Measurements from ENCODE around the gene TMEM151B.

TMEM151B gene

DNA sequence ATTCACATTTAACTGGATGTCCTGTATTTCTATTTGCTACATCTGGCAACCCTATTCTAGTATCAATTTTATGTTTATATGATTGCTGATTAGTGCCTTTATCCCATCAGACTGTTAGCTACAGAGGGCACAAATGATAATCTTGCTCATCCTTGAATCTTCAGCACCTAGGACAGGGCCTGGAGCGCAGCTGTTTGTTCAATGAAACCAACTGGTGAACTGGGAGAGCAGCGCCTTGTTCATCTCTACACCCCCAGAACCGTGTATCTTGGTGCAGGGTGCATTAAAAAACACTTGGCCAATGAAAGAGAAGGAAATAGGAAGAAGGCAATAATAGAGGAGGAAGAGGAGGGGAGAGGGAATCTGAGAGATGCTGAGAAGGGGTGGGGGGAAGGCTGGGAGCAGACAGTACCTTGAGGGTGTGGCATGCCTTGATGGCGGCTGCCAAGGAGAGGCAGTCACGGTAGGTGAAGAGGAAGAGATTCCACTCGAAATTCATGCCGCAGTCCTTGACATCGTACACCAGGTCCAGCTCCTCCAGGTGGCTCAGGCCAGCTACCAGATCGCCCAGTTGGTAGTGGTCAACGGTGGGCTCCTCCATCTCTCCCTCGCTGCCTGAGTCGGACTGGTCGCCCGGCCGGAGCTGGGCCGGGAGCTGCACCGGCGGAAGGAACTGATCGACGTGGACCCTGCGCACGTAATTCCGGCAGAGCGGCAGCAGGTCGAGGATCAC is 15.5 kb downstream of the TMEM151B start:
- no peak overlapping the region for H3K4me3 ChIP-seq (ENCODE audit: low read depth, low read length)
- TF ChIP-seq, protein P1, sequence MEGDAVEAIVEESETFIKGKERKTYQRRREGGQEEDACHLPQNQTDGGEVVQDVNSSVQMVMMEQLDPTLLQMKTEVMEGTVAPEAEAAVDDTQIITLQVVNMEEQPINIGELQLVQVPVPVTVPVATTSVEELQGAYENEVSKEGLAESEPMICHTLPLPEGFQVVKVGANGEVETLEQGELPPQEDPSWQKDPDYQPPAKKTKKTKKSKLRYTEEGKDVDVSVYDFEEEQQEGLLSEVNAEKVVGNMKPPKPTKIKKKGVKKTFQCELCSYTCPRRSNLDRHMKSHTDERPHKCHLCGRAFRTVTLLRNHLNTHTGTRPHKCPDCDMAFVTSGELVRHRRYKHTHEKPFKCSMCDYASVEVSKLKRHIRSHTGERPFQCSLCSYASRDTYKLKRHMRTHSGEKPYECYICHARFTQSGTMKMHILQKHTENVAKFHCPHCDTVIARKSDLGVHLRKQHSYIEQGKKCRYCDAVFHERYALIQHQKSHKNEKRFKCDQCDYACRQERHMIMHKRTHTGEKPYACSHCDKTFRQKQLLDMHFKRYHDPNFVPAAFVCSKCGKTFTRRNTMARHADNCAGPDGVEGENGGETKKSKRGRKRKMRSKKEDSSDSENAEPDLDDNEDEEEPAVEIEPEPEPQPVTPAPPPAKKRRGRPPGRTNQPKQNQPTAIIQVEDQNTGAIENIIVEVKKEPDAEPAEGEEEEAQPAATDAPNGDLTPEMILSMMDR (IDR thresholded peaks at IDR 0.05; ENCODE audit: insufficient read depth, low read length, missing control alignments) = no peak
- POLR2A ChIA-PET = no interaction called here
- no peak for DNase-seq (ENCODE audit: low read depth, low spot score)
- CTCF ChIA-PET = interaction anchor here (0.9 to 1.6 kb wide), 4 partner anchors 18 to 113 kb away, joined by 3 to 4 read pairs (median 4); no protein-coding TSS in a partner anchor

DNA sequence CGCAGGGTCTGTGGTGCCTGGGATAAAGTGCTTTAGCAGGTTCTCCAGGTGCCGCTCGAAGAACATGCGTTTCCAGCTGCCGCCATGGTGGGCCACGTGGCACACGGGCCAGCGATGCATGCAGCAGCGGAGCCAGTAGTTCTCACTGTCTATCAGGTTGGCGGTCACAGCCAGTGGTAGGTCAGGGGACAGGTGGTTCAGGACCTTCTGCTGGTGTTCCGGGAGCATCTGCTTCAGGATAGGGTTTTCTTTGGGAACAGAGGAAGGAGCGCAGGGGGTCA is 16.0 kb downstream of the TMEM151B start:
- TF ChIP-seq, protein P1 (IDR thresholded peaks at IDR 0.05; ENCODE audit: insufficient read depth, low read length, missing control alignments) = no peak
- ChIA-PET CTCF (interaction anchor here (1.2 to 1.6 kb wide), 2 partner anchors 18 to 113 kb away, joined by 3 to 4 read pairs; no protein-coding TSS in a partner anchor), POLR2A (no interaction called here)

DNA sequence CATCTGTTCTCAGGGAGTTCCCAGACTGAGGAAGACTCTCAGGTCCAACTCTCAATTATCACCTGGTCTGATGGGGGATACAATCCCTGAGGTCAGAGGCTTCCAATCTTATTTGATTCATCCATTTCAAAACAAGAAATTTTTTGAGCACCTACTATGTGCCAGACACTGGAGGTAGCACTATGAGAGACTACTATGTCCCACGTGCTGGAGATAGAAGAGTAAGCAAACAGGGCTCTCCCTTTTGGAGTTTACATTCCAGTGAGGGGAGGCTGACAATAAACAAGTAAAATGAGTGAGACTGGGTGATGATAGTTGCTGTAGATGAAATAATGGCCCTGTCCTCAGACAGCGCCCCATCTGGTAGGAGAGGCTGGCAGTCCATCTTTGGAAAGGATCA is 16.5 kb downstream of the TMEM151B start:
- DNase-seq (ENCODE audit: low read depth, low spot score) = no peak
- ChIA-PET POLR2A (no interaction called here), CTCF (interaction anchor here (3.1 kb wide), 1 partner anchor 19 kb away, joined by 17 read pairs; no protein-coding TSS in a partner anchor)
- H3K4me3 ChIP-seq (ENCODE audit: low read depth, low read length) = no peak overlapping the region
- TF ChIP-seq, protein P1 (IDR thresholded peaks at IDR 0.05; ENCODE audit: insufficient read depth, low read length, missing control alignments) = no peak

More for the DNA sequence above, 16.0 kb downstream of the TMEM151B start:
- H3K4me3 ChIP-seq (ENCODE audit: low read depth, low read length) = no peak overlapping the region
- no peak for DNase-seq (ENCODE audit: low read depth, low spot score)

DNA sequence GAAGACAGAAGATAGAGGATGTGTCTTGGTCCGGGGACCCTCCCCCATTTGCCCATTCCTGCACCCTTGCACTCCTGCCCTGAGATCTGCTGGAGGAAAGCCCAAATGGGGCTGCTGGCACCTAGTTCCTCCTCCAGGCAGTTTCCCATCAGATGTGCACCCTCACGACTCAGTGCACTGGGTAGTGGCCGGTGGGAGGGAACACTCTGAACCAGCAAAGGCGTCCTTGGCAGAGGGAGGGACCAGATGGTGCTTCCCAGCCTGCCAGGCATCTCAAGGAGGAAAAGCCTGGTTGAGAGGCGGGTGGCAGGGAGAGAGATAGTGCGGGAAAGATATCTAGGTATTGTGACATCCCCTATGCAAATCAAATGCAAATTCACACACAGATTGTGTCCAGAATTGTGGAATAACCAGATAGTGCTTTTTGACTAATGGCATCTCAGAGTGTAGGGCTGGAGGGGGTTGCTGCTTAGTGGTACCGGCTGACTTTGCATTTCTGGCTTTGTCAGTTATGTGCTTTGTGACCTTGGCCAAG is 19.5 kb downstream of the TMEM151B start:
- ChIA-PET CTCF (interaction anchor here (0.6 to 3.1 kb wide), 2 partner anchors 22 to 49 kb away, joined by 3 to 17 read pairs; no protein-coding TSS in a partner anchor), POLR2A (no interaction called here)
- DNase-seq (ENCODE audit: low read depth, low spot score) = no peak
- TF ChIP-seq, protein P1 (IDR thresholded peaks at IDR 0.05; ENCODE audit: insufficient read depth, low read length, missing control alignments) = no peak
- no peak overlapping the region for H3K4me3 ChIP-seq (ENCODE audit: low read depth, low read length)

DNA sequence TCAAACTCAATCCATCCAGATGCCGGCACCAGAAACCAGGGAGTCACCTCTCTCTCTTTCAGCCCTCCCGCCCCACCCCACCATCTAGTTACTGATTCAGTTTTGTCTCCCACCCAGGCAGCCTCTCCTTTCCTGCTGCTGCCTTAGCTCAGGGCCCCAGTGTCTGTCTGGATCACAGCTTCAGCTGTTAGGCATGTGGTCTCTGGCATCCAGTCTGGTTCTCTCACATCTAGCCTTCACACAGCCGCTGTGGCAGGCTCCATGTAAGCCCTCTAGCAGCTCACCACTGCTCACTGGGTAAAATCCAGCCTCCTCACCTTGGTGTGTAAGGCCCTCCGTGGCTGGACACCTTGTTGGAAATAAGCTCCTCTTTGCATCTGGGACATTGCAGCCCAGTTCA is 21.6 kb downstream of the TMEM151B start:
- CTCF ChIA-PET = interaction anchor here (0.9 to 2.5 kb wide), 5 partner anchors 13 to 54 kb away, joined by 3 to 9 read pairs (median 3); no protein-coding TSS in a partner anchor
- POLR2A ChIA-PET = no interaction called here

More for the DNA sequence above, 21.6 kb downstream of the TMEM151B start:
- DNase-seq (ENCODE audit: low read depth, low spot score) = no peak
- H3K4me3 ChIP-seq (ENCODE audit: low read depth, low read length) = no peak overlapping the region
- TF ChIP-seq, protein P1 (IDR thresholded peaks at IDR 0.05; ENCODE audit: insufficient read depth, low read length, missing control alignments) = no peak
